Activated CD8-positive, alpha-beta T cell treated with anti-CD3 and anti-CD28 coated beads for 36 hours (primary cell): ENCODE measurements around the gene CETN1. TPM values are rescaled to one million over a fixed set of nuclear protein-coding genes. Genes with fewer than 3 reads are reported as not detected.
A peak's percentile ranks its signal among the peaks of the same experiment; 100 is the strongest.

ENCODE experiments used
- ATAC-seq: fragments of 200-7000 bp; cut with Tn5 transposase; one replicate; pipeline ENCODE4 v1.10.0; 2021; ENCODE audit warnings: mild to moderate bottlenecking, moderate library complexity
- CTCF ChIA-PET: fragments of 350-600 bp; sonication (Branson Sonifier 250); formaldehyde crosslinking; loops from one replicate; lab custom pipeline; 2021; ENCODE audit warnings: antibody characterized with exemption; lab: Charles Lee
- POLR2A ChIA-PET: fragments of 350-600 bp; sonication (Branson Sonifier 250); formaldehyde crosslinking; loops from one replicate; lab custom pipeline; 2021; ENCODE audit warnings: antibody characterized with exemption; lab: Charles Lee
- DNase-seq: peaks from one replicate; pipeline ENCODE4 v3.0.0-alpha.2; 2020
- H3K27ac Mint-ChIP-seq: one replicate; pipeline ENCODE4 v1.8.0; 2021; ENCODE audit warnings: mild to moderate bottlenecking, mixed read lengths
- H3K27me3 Mint-ChIP-seq: one replicate; pipeline ENCODE4 v1.8.0; 2021; ENCODE audit warnings: mixed read lengths
- H3K36me3 Mint-ChIP-seq: one replicate; pipeline ENCODE4 v1.8.0; 2021; ENCODE audit warnings: low read depth, mixed read lengths
- H3K4me1 Mint-ChIP-seq: one replicate; pipeline ENCODE4 v1.8.0; 2021; ENCODE audit warnings: low read depth, mixed read lengths
- H3K4me3 Mint-ChIP-seq: one replicate; pipeline ENCODE4 v1.8.0; 2021; ENCODE audit warnings: mild to moderate bottlenecking, moderate library complexity, mixed read lengths
- H3K9me3 Mint-ChIP-seq: one replicate; pipeline ENCODE4 v1.8.0; 2021; ENCODE audit warnings: mixed read lengths
- CTCF ChIP-seq: fragments of 200-600 bp; IDR thresholded peaks from one replicate; pipeline ENCODE4 v1.8.0; 2022; ENCODE audit warnings: antibody characterized with exemption, mild to moderate bottlenecking
- intact Hi-C: fragments of 100-400 bp; cut with micrococcal nuclease; formaldehyde crosslinking; loops from one replicate; pipeline ENCODE4 v1.10.0; 2022
- total RNA-seq, 2 experiments: library from RNA; stranded (reverse); gene quantifications; one replicate each; pipeline ENCODE4 v1.2.3, GENCODE V29; 2021

CETN1 gene
- total RNA-seq, 2 experiments from 2014 or later: not detected

GRCh38 chr18:627231-627630 lies 47.1 kb downstream of the CETN1 start:
- Mint-ChIP-seq H3K27me3 (peaks cover 7% of the 10 kb centered on the region), H3K4me3 (no peak overlapping the region), H3K9me3 (no peaks in the 10 kb centered on the region), H3K36me3 (no peaks in the 10 kb centered on the region), H3K27ac (no peak overlapping the region), H3K4me1 (peaks cover 6% of the 10 kb centered on the region)
- POLR2A ChIA-PET: interaction anchor here (1.1 kb wide), 1 partner anchor 31 kb away, joined by 3 read pairs; no protein-coding TSS in a partner anchor
- DNase-seq (no peak), ATAC-seq (no peak)
- intact Hi-C loops: no loop called here
- no peak for TF ChIP-seq CTCF
- CTCF ChIA-PET: interaction anchor here (1.2 to 9.0 kb wide), 5 partner anchors 8 to 213 kb away, joined by 3 to 73 read pairs (median 5); no protein-coding TSS in a partner anchor

- Mint-ChIP-seq H3K27me3 (peaks cover 6% of the 10 kb centered on the region), H3K27ac (no peak overlapping the region), H3K36me3 (no peaks in the 10 kb centered on the region), H3K4me3 (no peak overlapping the region), H3K4me1 (peaks cover 6% of the 10 kb centered on the region), H3K9me3 (no peaks in the 10 kb centered on the region)
- POLR2A ChIA-PET: interaction anchor here (1.0 kb wide), 1 partner anchor 8 kb away, joined by 3 read pairs; no protein-coding TSS in a partner anchor
- ATAC-seq (peak; percentile 80), DNase-seq (peak; percentile 47)
- intact Hi-C loops: no loop called here
- CTCF ChIA-PET: interaction anchor here (0.8 to 9.0 kb wide), 5 partner anchors 11 to 210 kb away, joined by 3 to 73 read pairs (median 3); no protein-coding TSS in a partner anchor
- no peak for TF ChIP-seq CTCF
Measured at GRCh38 chr18:629269-630150, 49.3 kb downstream of the CETN1 start.

- no peaks in the 10 kb centered on the region for H3K9me3 Mint-ChIP-seq
- no peak for ATAC-seq
- no peak overlapping the region for H3K27ac Mint-ChIP-seq
- H3K36me3 Mint-ChIP-seq: no peaks in the 10 kb centered on the region
- no peak for DNase-seq
- ChIA-PET POLR2A (interaction anchor here (1.2 kb wide), 1 partner anchor 81 kb away, joined by 3 read pairs; the partner anchor contains the start of gene ENOSF1), CTCF (interaction anchor here (0.8 to 1.7 kb wide), 4 partner anchors 10 to 208 kb away, joined by 3 to 6 read pairs (median 4); no protein-coding TSS in a partner anchor)
- peaks cover 6% of the 10 kb centered on the region for H3K4me1 Mint-ChIP-seq
- H3K27me3 Mint-ChIP-seq: peaks cover 6% of the 10 kb centered on the region
- TF ChIP-seq CTCF: no peak
- intact Hi-C loops: no loop called here
- H3K4me3 Mint-ChIP-seq: no peak overlapping the region
Measured at GRCh38 chr18:631560-631959, 51.4 kb downstream of the CETN1 start.

Other genes starting within 250 kb of the CETN1 start
- gene COLEC12, start 79.7 kb upstream of the CETN1 start, total RNA-seq: not detected
- gene CLUL1, start 16.6 kb downstream of the CETN1 start, total RNA-seq: not detected
- gene TYMS, start 77.3 kb downstream of the CETN1 start, total RNA-seq: 100 to 1,000 TPM; 324 to 329 TPM
- 100 to 1,000 TPM; 113 to 114 TPM for gene ENOSF1, start 132.2 kb downstream of the CETN1 start, total RNA-seq
- 10 to 100 TPM; 38.8 to 40.0 TPM for gene YES1, start 231.9 kb downstream of the CETN1 start, total RNA-seq